Endometrial microvascular endothelial cells (primary cell): ENCODE data around the gene MYRF. TPM values are rescaled to one million over a fixed set of nuclear protein-coding genes. Genes with fewer than 3 reads are reported as not detected.

Experiments used
- in situ Hi-C: cut with HindIII; loops from 2 replicates; pipeline ENCODE4 v1.10.0; 2017; ENCODE audit warnings: low sequenced_read_pairs, low pct_unique_long_range_greater_than_20kb; ENCODE audit errors: inconsistent ontology term
- total RNA-seq: library from RNA; depleted of rRNA; stranded (reverse); fragments of >200 nt; gene quantifications from one replicate; pipeline ENCODE4 v1.2.3, GENCODE V29; 2015; ENCODE audit errors: inconsistent ontology term

Gene MYRF
- total RNA-seq, 1 donor from 2014 or later = 13.7 TPM

DNA sequence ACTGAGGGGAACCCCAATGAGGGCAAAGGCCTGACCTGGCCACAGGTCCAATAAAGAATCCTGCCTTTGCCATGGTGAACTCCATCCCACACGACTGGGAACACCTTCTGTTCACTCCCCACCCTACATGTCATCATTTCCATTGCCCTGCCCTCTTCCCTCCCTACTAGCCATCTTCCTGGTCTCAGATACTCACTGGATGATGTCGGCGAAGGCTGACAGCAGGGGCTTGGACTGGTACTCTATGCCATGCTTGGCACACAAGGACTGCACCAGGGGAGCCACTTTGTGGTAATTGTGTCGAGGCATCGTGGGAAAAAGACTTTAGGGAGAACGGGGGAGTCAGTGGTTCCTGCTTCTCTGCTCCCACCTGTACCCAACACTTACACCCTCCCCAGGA, 50.2 kb downstream of the MYRF start:
- in situ Hi-C loops = no loop called here

- in situ Hi-C loops = no loop called here
Observed at GRCh38 chr11:61803889-61804647, 51.6 kb downstream of the MYRF start.

- in situ Hi-C loops = no loop called here
Observed at GRCh38 chr11:61805146-61805545, 52.7 kb downstream of the MYRF start.

DNA sequence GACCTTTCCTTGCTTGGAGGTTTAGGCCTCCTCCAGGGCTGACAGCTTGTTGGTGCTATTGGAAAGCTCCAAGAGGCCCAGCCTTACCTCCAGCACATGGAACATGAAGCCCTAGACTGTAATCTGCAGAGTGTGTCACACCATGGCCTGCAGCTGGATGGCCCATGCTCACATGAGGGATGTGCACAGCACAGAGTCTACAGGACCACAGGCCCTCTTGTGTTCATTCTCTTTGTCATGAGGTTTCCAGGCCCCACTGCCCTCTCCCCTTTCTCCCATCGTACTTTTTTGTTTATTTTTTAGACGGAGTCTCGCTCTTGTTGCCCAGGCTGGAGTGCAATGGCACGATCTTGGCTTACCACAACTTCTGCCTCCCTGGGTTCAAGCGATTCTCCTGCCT, 54.3 kb downstream of the MYRF start:
- in situ Hi-C loops = no loop called here

DNA sequence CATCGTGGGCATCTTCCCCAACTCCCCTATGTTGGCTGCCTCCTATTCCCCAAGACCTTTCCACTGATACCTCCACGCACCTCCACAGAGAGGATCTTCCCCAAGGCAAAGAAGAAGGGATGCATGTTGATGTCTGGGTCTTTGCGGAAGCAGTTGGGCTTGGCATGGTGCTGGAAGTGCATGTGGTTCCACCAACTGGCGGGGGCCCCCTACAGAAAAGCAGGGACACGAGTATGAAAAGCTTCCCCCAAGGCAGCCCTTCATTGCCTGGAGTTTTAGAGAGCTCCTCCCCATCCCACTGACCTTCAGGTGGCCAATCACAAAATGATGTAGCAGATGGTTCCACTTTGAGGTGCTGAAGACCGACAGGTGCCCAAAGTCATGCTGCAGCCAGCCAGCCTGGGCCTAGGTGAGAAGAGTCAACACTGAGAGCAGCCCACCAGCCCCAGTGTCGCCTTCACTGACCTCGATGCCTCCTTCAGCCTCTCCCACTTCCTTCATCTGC, 58.3 kb downstream of the MYRF start:
- in situ Hi-C loops = loop anchor here (10.0 kb wide), 1 partner anchor 74 kb away; no protein-coding TSS in a partner anchor

DNA sequence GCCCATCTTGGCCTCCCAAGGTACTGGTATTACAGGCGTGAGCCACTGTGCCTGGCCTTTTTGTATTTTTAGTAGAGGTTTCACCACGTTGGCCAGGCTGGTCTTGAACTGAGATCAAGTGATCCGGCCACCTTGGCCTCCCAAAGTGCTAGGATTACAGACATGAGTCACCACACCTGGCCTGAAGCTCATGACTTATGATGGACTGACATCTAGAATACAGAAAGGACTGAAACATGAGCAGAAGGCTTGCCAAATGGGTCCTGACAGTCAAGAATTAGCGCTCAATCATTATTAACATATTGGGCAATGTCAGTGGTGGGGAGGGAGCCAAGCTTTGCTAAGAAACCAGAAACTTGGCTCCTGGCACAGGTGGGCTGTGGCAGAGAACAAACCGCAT, 59.4 kb downstream of the MYRF start:
- in situ Hi-C loops = loop anchor here (10.0 kb wide), 1 partner anchor 73 kb away; no protein-coding TSS in a partner anchor

DNA sequence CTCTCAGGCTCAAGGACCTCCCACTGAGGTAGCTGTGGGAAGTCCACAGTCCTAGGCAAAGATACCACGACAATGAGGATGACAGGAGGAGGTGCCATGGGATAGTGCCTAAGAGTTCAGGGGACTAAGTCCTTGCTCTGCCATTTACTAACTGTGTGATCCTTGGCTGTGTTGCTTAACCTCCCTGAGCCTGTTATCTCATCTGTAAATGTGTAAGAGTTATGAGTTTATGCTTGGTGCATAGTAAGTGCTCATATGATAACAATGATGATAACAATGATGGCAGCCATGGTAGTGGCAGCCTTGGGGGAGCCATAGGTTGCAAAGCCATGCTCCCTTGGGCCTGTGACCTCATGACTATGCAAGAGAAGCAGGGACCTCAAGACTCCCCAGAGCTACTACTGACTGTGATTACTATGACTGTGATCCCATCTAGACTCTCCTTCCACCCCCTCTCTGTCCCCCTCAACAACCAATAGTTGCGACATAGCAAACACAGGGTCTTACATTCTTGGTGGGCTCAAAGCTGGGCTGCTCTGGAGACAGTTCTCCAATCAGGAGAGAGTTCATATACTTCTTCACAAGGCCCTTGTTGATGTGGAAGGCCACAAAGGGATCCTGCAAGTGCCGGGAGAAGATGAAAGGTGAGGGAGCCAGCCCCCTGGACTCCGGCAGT, 60.4 kb downstream of the MYRF start:
- in situ Hi-C loops = loop anchor here (10.0 kb wide), 1 partner anchor 72 kb away; no protein-coding TSS in a partner anchor

DNA sequence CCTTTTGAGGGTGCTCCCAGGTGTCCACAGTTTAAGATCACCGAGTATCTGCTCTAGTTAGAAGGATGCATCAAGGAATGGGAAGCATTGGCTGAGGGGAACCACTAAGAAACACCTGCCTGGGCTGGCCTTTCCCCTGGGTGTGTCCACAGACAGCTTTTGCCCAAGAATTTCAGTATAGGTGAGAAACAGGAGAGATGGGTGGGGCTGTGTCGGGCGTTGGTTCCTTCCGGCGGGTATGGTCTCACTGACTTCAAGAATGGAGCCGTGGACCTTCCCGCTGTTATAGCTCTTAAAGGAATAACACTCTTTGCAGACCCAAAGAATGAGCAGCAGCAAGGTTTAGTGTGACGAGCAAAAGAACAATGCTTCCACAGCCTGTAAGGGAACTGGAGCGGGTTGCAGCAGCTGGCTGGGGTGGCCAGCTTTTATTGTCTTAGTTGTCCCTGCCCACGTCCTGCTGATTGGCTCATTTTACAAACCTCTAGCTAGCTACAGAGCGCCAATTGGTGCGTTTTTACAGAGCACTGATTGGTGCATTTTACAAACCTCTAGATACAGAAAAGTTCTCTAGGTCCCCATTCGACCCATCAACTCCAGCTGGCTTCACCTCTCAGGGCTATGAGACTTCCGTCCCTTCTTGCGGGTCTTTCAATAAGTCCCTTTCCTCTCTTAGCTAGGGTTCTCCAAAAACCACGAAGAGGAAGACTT, 62.0 kb downstream of the MYRF start:
- in situ Hi-C loops = loop anchor here (10.0 kb wide), 1 partner anchor 70 kb away; no protein-coding TSS in a partner anchor

DNA sequence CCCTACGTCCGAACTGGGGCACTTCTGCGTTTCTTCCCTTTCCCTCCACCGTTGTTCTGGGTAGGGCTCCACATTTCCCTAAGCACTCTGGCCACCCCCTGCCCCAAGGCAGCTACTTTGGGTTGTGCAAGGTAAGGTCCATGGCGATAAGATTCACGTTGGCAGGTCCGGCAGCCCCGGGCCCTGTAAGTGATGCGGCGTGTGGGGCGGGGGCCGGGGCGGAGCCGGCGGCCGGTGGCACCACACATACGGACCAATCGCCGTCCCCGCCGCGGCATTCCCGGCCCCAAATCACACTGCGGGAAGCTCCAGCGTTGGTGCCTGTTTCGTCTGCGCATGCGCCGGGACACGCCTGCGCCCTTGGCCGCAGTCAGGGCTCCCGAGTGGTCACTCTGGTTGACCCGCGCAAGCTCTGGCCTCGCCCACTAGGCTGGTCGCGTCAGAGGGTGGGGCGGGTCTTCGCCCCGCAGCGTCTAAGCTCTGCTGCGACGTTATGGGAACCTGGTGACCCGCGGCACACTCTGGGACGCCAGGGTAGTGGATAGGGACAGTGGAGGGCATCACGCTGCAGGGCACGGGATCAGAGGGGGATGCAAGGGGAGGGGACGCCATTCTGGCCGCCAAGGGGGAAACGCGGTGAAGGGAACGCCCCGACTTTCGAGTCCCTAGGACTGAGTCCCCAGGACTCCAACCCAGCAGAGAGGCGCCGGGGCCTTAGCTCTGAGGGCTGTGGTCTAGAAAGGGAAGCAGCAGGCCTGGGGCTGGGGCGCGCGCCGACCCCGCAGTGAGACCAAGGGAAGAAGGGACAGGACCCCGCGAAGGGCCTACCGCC, 62.7 kb downstream of the MYRF start:
- in situ Hi-C loops = loop anchor here (10.0 kb wide), 1 partner anchor 70 kb away; no protein-coding TSS in a partner anchor

GRCh38 chr11:61815790-61816735, 63.6 kb downstream of the MYRF start:
- in situ Hi-C loops = loop anchor here (10.0 kb wide), 1 partner anchor 69 kb away; no protein-coding TSS in a partner anchor

DNA sequence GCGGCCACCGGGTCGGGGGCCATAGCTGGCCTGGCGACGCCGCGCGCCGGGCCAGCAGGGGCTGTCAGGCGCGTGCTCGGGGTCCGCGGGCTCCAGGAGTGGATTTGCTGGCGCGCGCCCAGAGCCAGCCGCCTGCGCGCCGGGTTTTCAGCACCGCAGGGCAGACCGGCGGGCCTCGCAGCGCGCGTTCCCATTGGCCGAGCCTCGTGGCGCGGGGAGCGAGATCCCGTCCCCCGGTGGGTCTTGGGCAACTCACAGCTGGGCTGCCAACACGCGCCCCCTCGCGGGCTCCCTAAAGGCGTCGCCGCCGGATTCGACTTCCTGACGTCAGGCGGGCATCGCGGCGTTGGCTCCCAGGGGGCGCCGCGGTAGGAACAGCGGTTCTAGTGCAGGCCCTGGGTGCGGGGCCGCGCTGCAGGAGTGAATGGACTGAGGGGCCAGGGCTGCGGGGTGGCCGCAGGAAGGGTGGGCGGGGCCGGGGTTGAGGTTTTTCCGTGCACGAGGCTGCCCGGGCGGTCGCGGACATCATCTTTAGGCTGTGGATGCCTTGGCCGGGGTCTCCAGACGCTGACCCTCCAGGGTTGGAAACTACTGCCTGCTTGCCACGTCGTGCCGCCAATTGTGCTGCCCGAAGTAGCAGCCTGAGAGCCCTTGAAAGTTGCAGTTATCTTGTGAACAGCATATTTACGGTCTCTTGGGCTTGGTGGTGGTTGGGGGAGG, 64.5 kb downstream of the MYRF start, which contains the start of gene FADS1:
Gene FADS1 (minus strand): TSS at position 268 of the 720 bp plus-strand sequence. CDS start 74 bp downstream, at position 194.
- in situ Hi-C loops = loop anchor here (10.0 kb wide), 1 partner anchor 68 kb away; no protein-coding TSS in a partner anchor

- in situ Hi-C loops = loop anchor here (10.0 kb wide), 1 partner anchor 67 kb away; no protein-coding TSS in a partner anchor
Observed at GRCh38 chr11:61817471-61818202, 65.2 kb downstream of the MYRF start.

DNA sequence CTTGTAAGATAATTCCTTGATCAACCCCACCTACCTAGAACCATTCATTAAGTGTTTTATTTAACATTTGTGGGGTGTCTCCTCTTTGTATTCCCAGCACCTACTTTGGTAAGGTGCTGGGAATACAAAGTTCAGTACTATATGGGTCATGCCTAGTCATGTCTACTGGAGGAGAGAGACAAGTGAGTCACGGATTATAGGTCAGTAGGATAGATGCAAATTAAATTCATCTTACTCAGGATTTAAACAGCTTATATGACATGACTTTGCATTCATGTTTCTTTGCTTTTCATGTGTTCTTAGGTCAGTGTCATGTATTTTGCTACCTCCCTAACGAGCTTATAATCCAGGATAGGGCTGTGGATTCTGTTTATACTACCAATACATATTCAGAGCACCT, 67.7 kb downstream of the MYRF start:
- in situ Hi-C loops = no loop called here

DNA sequence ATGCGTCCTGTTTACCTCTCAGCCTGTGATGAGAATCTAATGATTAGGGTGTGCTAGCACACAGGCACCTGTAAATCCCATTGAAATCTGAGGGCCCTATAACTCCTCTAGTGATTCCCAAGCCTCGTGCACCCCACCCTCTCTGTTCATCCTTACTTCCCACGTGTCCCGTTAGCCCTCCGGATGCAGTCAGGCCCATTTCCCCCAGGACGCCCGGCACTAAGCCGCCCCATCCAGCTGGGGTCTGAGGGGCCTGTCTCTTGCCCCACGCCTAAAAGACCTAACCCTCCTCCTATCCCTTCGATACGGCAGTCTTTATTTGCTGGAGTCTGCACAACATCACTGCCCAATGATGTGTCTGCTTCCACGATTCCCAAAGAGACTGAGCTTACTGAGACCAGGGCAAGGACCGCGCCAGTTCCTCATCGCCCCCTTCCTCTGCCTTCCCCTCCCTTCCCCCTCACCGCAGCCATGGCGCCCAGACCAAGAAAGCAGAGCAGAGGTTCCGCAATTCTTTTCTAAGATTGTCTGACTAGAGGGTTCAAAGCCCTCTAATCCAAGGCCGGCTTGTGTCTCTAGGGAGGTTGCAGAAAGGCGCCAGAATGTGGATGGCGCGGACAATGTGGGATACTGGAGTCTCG, 74.6 kb downstream of the MYRF start:
- in situ Hi-C loops = no loop called here

- in situ Hi-C loops = no loop called here
Observed at GRCh38 chr11:61827571-61828378, 75.3 kb downstream of the MYRF start, which contains the start of gene FADS2. TSS of gene FADS2 (plus strand) at chr11:61828300. CDS start at chr11:61828391, 91 bp downstream.
